HG03378 (cell line): Measurements from ENCODE around the gene HS3ST5.

Experiments
- ATAC-seq: cut with Tn5 transposase; IDR thresholded peaks from one replicate; pipeline ENCODE4 v1.9.1; 2021; ENCODE audit warnings: mild to moderate bottlenecking, moderate library complexity; ENCODE audit not compliant: unreplicated experiment

Gene HS3ST5

DNA sequence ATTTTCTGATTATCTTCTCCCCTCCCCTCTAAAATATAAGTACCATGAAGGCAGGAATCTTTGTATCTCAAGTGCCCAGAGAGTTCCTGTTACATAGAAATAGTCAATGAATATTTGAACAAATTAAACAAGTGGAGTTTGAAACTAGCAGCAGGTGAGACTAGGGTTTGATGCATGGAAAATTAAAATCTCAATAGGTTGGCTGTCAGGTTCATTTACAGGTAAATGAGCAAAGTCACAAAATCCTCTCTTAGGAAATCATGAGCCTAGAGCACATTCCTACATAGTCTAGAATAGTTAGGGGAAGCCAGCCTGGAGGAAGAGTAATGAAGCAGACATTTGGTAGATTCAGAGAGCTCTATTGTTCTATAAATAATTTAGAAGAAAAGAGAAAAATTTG is 140.4 kb downstream of the HS3ST5 start:
- ATAC-seq: no peak

DNA sequence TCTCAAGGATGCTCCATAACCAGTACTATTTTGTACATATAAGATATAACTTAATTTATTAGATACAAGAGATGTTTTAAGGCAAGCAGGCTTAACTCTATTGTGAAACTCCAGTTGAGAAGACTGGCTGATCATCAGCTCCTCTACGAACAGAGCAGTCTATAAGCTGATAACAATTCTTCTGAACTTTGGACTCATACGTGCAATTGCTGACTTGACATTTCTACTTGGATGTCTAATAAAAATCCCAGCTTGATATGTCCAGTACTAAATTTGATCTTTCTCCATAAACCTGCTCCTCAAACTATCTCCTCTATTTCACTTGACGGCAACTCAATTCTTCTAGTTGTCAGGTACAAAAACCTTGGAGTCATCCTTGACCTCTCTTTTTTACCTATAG is 141.9 kb downstream of the HS3ST5 start:
- no peak for ATAC-seq

DNA sequence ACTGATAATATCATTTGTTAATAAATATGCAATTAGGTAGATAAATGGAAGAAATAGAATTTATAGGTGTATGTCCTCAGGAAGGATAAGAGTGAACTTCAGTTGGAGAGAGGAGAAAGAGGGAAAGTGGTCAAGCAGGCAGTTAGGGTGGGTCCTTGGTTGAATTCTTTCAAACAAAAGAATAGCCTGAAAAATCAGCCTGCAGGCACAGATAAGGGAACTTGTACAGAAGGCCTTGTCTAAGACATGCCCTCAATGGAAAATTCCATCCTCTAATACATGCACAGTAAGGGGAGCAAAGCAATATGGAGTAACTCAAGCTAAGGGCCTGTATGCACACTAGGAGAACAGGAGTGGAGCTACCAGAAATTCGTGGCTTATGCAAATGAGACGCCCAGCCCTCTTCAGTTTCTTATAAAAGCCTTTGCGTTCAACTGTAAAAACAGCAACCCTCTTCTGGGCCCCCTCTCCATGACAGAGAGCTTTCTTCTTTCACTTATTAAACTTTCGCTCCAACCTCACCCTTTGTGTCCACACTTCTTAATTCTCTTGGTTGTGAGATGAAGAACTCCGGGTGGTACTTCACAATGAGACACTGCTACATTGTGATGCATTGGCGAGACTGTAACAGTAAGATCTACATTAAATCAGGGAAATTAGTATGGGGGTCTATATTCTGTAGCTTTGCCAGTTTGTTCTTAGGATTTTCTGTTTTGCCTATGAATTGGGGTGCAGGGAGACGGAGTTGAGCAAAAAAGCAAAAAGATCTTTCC is 147.0 kb downstream of the HS3ST5 start:
- no peak for ATAC-seq

DNA sequence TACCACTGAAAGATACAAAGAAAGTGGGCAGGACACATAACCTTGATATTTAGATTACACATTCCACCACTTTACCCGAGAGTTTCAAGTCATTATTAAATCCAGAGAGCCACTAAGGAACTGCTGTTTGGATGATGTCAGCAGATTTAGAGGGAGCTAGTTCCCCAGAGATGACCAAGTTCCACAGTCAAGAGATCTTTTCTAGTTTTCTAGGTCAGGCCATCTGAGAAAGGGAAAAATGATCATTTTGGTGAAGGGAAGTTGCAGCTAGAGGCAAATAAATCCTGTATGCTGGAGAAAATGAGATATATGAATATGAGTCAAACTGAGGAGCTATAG is 147.8 kb downstream of the HS3ST5 start:
- no peak for ATAC-seq

DNA sequence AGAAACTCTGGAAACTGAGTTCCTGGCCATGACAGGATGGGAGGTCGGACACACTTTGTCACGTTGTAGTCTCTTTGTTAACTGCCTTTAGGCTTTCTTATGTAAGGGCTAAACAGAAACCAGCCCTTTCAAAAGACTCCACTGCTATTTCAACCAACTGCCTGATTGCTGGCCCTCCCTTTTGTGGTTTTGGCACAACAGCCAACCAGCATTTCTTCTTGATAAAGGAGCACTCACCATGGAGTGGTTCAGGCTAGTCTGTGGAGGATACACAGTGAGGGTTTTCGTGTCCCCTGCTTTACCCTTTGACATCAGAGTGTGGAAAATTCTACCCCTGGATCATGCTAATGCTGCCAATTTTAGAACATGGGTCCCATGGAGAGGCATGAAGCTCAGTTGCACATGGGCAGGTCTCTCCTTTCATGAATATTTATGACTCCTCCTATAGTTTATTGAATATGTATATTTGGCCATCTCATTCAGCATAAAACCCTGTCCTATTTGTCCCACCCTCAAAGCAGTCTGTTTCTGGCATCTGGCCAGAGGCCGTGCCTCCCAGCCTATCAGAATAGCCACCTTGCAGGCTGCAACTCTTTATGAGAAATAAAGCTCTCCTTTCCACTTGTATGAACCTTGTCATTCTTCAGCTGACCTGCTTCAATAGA is 148.3 kb downstream of the HS3ST5 start:
- no peak for ATAC-seq

DNA sequence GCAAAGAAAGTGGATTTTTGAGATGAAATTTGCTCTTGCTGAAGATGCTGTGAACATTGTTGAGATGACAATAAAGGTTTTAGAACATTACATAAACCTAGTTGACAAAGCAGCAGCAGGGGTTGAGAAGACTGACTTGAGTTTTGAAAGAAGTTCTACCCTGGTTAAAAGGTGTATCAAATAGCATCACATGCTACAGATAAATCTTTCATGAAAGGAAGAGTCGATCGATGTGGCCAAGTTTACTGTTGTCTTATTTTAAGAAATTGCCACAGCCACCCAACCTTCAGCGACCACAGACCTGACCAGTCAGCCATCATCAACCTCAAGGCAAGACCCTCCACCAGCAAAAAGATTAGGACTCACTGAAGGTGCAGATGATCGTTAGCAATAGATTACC is 155.3 kb downstream of the HS3ST5 start:
- ATAC-seq: no peak

DNA sequence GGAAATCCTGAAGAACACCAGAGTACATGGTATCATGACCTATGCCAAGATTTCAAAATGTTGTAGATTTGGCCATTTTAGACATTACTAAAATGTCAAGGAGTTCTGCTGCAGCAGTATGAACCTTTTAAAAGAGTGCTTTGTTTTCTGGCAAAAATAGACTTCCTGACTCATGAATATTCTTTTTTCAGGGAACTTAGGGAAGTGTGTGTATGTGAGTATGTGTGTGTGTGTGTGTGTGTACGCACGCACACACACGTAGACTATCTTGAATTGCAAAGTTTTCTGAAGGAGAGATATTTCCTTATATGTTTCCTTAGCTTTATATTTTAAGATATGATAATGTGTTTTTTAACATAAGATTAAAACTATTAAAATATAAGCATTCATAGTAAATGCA is 161.2 kb downstream of the HS3ST5 start:
- no peak for ATAC-seq

DNA sequence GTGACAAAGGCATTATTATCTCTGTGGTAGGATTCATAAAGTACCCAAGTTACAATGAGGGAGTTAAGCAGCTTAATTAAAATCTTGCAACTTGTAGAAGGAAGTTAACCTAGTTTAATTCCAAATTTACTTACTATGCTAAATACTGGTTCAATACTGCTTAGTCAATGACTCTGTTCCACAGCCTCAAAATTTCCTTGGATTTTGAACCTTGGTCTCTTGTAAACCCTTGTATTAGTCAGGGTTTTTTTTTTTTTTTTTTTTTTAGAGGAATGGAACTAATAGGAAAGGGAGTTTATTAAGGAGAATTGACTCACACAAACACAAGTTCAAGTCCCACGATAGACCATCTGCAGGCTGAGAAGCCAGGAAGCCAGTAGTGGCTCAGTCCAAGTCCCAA is 163.4 kb downstream of the HS3ST5 start:
- no peak for ATAC-seq

DNA sequence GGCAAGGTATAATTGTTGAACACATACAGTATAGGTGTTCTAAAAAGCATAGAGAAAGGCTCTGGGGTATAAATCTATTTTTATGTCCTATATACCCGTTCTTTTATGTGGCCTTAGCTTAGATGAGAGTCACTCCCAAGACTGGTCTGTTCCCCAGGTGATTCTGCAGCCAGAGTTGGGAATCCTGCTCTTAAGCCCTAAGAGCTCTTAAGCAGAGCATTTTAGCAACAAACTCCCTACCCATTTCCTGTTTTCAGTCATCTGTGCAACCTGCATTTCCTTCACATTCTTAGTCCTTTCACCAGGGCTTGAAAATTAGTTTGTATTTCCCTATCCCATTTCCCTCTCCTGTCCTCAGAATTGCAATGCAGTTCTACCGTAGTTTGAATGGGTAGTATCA is 166.1 kb downstream of the HS3ST5 start:
- ATAC-seq: no peak

DNA sequence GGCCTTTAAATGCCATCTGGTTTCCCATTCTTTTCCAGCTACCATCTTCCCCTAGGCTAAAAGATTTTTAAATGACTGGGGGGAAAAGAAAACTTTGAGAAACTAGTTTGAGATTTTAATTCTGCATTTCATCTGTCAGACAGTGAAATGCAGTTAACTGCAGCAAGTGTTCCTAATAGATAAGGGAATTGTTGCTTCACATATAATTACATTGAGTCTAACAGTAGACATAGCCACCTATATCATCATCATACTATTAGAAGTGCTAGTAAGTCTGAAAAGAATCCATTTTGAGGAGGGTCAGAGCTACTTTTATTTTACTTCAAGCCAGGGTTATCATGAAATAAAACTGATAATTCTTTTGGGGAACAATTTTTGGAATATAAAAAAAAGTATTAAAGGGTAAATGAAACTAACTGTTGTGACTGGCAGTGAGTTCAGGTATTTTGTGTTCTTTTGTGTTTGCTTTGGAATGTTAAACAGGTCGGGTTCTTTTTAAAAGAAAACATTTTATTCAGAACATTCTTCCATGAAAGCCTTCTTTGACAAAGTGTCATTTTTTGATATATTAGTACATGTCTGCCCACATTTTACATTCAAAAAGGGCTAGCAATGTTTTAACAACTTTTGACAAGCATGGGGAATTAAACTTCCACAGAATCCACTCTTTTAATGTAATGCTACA is 170.1 kb downstream of the HS3ST5 start:
- no peak for ATAC-seq

DNA sequence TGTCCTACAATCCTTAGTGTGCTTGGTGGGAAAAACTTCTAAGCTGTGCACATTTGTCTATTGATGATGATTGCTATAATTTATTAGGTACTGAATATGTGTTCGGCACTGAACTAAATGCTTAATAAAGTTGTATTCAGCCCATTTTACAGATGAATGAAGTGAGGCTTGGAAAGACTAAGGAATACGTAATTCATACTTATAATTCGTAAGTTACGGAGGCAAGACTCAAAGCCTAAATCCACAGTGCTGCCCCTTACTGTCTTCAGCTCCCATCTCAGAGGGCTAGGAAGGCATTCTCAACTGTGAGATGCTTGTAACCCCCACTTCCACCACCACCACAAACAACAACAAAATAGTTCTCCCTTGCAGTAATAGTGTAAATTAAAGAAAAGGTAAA is 171.3 kb downstream of the HS3ST5 start:
- ATAC-seq: no peak

DNA sequence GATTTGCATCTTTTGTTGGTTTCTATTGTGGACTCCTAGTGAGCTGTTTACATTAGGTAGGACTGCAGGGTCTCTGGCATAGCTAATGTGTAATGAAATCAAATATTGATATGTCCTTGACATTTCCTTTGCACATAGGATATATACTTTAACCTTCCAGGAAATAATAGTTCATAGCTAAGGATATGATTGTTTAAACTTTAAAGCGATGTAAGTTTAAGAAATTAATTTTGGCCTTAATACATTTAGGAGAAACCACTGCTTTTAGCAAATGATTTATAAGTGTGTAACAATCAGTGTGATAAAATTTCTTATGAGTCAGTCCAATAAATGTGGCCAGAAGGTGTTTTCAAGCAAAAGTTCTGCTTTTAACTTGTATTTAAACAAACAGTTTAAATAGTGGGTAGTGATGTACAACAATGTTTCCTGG is 171.8 kb downstream of the HS3ST5 start:
- ATAC-seq: no peak

DNA sequence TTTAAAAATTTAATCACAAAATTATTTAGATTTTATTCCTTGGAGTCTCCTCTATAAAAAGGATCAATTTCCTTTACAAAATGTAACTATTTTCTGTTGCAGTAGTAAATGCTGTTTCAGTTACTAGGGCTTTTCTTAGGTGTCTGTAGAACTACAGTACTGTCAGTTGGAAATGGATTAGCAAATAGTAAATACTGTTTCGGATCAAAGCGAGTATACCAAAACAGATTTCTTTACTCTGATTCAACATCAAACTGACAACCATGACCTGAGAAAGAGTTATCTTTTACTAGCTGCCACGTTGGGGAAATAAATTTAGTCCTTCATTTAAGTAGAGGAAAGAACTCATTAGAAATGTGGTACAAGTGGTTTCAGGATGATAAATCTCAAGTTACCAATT is 172.5 kb downstream of the HS3ST5 start:
- ATAC-seq: no peak

DNA sequence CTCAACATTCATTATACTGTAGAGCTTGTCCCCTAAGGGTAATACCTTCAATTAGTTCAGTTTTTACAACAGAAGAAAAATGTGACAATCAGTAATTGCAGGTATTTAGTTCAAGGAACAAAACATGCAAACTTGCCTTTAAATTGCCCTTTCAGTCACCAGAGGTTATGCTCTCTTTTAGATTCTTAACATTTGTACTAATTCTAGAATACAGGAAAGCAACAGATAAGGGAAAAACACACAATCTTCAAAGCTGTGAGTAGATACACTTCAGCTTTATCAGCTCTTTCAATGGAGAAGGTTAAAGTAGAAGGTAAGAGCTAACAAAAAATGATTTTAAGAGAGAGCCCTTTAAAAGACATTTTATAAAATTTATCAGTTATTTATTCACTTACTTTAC is 173.1 kb downstream of the HS3ST5 start:
- no peak for ATAC-seq

DNA sequence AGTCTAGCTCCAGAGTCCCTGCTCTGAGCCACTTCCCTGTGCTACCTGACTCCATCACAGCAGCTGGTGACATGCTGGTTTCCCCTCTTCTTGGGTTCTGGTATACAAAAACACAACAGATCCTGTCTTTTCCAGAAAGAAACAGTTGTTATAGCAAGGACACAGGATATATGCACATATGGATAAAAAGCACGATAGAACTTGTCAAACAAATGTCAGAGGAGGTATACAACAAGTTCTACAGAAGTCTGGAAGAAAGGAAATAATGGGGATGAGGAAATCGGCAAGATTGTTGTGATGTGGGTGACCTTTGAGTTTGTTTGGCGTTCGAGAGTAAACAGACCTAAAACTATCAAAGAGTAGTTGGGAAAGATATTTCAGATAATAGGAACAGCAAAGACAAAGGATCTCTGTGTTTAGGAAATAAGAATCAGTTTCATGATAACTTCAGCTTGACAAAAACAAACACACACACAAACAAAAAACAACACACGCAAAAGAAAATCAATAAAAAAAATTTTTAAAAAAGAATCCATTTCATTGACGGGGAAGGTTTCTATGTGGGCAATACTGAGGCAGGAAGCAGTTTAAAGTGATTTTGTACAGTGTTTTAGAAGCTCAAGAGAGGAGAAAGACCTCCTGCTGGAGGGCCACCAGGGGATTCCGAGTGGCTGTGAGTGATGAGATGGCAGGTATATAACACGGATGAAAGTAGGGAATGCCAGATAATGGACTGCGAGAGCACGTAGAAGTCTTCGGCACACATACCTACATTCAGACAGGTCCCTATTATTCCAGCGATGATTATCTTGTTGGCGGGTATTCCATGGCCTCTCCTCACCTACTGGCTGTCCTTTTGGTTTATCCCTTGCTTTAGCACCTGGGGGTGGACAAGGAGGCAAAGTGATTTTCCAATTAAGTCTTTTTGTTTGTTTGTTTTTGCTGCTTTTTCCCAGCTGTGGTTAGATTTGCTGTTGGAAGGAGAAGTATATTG is 174.9 kb downstream of the HS3ST5 start:
- no peak for ATAC-seq

DNA sequence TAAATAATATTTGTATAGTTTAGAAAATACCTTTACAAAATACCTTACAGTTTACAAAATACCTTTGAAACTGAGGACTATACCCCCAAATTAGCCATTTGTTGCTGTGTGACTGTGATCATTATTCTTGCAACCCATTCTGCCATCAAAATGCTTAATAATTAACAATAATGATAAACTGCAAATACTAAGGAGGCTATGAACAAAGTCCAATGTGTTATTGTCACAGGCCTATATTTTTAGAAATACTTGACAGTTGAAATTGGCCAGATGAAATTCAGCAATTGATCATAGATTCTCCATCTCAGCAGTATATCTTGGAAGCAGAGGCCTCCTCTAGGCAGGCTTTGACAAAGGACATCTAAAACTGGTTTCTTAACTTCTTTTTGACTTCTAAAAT is 178.6 kb downstream of the HS3ST5 start:
- no peak for ATAC-seq

DNA sequence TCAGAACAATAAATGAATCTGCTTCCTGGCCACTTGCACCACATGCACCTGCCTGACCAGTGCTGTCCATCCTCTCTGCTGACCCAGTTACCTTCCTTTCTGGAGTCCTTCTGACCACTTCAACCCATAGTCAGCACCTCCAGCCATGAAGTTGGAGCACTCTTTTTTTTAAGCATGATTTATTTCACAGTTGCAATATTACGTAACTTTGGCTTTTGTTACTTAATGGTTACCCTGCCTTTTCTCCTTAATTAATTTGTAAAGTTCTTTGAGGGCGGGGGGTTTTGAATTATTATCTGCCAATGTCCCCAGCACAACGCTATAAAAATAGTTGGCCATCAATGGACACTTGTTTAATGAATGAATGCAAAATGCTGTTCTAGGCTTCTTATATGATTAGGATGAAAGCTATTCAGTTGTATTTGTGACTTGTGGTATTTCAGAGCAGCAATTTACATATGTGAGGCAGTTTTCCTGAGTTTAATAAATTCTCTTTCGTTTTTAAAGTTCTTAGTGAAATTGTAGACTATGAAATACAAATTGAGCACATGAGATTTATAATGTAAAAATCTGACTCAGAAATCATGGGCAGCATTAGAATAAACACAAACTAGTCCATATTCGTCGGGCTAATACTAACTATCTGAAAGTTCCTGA is 180.0 kb downstream of the HS3ST5 start:
- ATAC-seq: no peak

DNA sequence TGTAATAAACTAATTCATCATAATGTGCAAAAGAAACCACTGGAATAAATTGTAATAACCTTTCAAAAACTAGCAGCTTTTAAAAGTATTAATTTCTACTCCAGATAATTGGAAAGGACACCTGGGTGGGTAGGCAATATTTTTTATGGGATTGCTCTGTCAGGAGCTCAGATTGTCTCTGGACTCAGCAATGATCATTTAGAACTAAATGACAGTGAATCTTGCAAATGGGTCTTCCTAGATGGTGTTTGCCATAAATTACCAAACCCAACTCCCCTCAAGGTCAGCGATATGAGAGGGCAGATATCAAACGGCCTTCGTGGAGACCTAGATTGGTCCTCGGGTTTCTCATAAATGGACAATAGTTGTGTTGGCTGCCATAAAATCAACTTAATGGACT is 181.9 kb downstream of the HS3ST5 start:
- no peak for ATAC-seq

DNA sequence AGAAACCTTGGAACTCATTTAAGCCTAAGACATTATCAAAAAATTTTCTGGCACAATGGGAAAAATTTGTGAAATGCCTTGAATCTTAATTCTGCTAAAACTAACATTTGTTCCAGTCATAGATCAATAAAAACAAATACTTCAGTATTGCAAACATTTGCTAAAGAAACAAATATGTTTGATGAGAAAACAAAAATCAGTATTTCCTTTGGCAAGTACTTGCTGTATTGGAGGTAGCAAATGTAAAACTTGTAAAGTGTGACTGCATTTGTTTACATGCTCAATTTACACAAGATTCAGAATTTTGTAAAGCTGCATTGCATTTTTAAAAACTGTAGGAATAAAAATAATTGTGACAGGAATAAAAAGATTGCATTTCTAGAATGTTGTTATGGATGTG is 183.1 kb downstream of the HS3ST5 start:
- no peak for ATAC-seq

DNA sequence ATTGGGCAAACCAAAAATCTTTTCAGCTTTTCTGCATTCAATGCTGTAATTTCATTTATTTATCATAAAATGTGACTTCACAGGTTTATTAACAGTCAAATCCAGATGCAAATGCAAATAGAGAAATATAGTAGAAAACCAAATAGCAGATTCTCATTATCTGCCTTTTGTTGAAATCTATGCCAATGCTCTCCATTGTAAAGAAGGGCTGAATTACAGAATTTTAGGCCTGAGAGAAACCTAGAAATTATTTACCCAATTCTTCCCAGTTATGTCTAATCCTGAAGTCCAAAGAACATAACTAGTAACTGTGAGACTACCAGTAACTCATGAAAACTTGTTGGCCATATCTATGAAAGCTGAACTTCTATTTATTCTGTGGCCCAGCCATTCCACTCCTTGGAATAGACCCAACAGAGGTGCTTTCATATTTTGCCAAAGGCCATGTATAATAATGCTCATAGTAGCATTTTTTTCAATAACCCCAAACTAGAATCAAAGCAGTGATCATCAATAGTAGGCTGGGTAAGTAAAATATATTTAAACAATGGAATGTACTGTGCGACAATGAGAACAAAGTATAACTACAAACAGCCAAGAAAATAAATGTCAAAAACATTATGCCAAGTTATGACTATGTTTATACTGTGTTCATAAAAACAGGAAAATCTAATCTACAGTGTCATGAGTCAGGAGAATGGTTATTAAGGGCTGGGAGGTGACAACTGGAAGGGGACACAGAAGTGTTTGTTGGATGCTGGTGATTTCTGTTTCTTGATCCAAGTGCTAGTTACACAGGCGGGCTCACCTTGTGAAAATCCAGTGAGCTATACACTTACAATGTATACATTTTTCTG is 183.8 kb downstream of the HS3ST5 start:
- ATAC-seq: no peak
